GM21367 (cell line): Measurements from ENCODE around the gene RBM10.

Experiments used
- ATAC-seq: cut with Tn5 transposase; IDR thresholded peaks from one replicate; pipeline ENCODE4 v1.9.1; 2021; ENCODE audit not compliant: unreplicated experiment

The RBM10 gene

DNA sequence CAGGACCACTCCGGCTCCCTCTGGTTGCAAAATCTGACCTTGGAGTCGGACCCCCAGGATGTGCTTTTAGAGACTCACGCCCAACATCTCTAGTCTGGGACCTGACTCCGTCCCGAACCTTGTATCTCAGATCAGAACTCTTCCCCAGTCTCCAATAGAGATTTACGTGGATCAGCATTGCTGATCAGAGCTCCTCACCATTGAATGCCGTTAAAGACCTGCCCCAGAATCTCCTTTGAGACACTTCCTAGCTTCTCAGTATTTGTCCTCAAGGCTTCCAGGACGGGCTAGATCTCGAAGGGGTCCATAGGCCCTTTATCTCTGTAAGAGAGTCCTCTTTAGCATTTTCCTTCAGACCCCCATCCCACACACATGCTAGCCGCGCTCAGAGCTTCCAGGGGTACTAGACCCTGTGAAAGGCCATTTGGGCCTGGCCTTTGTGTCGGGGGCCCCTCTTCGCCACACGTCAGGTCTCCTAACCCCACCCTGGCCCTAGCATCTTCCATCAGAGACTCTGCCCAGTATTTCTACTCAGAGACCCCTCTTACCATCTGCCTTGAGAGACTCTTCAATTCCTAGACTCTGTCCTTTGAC lies 49.3 kb downstream of the RBM10 start:
- ATAC-seq = no peak

DNA sequence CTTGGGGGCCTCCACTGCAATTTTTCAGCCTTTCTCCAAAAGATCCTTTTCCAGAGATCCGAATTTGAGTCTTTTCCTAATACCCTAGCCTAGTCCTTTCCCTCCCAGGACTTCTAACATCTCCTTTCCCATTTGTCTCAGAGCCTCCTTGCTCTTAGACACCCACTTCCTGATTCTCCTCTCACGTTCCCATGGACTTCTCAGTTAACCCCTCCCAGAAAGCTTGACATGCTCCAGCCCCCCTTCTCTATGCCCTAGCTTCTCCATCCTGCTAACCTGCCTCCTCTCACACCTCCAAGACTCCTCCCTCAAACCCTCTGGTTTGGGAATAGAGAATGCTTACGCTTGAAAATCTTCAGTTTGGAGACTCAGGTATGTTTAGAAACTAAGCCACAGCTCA lies 51.1 kb downstream of the RBM10 start:
- no peak for ATAC-seq

DNA sequence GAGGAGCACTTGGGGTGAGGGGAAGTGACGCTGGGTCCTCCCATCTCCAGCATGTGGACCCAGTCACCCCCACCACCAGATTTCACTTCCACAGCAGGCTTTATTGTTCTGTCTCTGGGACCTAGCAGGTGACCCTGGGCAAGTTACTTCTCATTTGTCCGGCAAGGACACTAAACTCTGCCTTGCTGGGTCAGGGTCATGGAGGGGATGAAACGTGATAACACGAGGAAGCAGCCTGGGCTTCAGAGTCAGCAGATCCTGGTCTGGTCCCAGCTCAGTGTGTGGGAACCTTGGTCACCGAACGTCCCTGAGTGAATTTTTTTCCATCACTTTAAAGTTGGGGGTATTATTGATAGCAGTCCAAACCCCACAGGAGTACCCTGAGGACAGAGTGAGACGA lies 52.5 kb downstream of the RBM10 start:
- ATAC-seq = no peak

DNA sequence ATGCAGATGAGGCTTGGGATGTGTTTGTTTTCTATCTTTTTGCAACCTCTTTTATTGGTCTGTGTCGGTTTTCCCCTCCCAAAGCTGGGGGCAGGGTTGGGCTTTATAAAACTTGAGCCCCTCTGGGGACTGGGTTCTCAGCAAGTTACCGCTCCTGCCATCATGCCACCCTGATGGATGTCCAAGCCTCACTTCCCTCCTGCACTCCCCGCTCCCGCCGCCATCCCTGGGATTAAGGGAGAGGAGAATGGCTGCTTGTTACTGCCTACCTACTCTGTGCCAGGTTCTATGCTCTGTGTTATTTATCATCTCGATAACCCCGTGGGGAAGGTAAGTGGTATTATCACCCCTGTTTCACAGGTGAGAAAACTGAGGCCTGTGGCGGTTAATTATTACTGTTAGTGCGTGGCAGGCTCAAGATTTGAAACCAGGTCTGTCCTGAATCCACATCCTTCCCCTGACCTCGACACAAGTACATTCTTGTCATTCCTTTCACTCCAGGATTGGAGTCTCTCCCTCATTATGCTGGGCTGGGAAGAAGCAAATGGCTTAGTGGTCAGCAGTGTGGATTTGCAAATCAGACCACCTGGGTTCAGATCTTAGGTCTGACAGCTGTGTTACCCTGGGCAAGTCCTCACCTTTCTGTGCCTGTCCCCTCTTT lies 53.1 kb downstream of the RBM10 start:
- ATAC-seq = no peak

DNA sequence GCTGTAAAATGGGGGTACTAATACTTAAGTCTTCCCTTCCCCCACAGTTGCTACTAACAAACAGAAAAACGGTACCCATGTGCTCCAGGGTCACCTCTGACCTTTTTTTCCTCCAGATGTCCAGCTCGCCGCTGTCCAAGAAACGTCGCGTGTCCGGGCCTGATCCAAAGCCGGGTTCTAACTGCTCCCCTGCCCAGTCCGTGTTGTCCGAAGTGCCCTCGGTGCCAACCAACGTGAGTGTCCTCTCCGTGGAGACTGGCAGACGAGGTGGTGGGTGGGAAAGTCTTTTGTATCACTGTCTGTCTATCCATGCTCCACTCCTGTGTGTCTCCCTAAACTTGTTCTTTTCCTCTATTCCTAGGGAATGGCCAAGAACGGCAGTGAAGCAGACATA lies 53.7 kb downstream of the RBM10 start:
- ATAC-seq = no peak

DNA sequence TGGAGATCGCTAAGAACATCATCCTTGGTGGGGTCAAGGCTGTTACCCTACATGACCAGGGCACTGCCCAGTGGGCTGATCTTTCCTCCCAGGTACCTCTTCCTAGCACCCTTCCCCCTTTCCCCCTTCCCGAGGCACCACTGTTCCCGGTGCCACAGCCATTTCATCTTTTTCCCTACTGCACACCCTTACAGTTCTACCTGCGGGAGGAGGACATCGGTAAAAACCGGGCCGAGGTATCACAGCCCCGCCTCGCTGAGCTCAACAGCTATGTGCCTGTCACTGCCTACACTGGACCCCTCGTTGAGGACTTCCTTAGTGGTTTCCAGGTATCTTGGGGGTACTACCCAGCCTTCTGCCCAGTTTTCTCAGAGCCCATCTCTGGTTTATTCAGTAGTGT lies 54.3 kb downstream of the RBM10 start:
- no peak for ATAC-seq

DNA sequence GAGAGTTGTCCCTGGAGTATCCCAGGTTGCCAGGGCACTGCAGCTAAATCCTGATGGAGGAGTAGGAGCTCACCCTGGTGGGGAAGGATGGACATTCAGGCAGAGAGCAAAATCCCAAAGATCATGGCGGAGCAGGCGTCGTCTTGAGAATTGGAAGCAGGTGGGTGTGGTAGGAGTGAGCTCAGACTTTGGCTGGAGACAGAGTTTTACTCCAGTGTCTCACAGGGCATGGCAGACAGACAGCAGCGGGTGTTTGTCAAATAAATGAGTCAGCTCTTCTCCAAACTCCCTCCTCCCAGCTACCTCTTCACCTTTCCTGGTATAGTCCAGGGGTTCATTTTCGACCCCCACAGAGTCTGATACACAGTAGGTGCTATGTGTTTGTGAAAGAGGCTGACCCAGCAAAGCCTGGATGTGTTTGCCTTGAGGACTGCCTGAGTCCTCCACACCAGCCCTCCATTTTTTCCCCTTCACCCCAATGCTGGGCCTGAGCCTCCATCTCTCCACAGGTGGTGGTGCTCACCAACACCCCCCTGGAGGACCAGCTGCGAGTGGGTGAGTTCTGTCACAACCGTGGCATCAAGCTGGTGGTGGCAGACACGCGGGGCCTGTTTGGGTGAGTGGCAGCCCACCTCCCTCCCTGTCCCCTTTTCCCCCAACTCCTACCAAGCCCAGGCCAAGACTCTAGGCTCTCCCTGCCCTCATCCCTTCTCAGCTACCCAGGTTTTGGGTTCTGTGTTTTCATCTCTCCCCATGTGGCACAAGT lies 55.5 kb downstream of the RBM10 start:
- ATAC-seq = no peak

DNA sequence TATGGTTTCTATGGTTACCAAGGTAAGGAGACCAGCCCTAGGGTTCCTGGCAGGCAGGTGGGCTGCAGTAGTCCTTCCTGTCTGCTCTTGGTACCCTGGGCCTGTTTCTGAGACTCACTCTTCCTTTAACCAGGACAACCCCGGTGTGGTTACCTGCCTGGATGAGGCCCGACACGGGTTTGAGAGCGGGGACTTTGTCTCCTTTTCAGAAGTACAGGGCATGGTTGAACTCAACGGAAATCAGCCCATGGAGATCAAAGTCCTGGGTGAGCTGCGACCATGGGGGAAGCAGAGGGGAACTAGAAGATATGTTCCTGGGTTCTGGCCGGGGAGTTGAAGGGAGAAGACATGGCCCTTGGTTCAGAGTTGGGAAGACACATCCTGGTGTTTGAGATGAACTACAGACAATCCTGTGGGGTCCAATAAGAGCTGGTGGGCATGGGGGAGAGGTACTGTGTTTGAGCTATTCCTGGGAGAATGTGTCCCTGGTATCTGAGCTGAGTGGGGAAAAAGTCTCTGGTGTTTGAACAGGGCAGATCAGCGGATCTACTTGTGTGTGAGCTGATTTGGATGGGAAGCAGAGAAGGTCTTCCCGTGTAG lies 56.4 kb downstream of the RBM10 start:
- ATAC-seq = no peak

DNA sequence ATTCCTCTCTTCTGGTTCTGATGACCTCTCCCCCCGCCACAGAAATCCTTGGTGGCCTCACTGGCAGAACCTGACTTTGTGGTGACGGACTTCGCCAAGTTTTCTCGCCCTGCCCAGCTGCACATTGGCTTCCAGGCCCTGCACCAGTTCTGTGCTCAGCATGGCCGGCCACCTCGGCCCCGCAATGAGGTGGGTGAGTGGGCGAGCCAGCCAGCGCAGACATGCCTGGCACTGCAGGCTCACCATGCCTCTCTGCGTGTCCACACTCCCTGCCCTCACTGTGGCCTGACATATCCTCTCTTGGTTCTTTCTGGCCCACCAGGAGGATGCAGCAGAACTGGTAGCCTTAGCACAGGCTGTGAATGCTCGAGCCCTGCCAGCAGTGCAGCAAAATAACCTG lies 57.3 kb downstream of the RBM10 start:
- ATAC-seq = no peak

DNA sequence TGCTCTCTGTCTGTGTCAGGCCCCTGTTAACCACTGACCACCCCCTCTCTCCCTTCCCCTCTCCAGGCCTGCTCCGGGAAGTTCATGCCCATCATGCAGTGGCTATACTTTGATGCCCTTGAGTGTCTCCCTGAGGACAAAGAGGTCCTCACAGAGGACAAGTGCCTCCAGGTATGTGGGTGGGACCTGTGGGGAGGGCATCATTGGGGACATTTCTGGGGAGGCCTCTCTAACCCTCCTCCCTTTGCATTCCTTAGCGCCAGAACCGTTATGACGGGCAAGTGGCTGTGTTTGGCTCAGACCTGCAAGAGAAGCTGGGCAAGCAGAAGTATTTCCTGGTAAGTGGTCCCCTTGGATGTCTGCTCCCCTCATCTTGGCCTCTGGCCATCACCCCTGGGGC lies 57.9 kb downstream of the RBM10 start:
- ATAC-seq = no peak

DNA sequence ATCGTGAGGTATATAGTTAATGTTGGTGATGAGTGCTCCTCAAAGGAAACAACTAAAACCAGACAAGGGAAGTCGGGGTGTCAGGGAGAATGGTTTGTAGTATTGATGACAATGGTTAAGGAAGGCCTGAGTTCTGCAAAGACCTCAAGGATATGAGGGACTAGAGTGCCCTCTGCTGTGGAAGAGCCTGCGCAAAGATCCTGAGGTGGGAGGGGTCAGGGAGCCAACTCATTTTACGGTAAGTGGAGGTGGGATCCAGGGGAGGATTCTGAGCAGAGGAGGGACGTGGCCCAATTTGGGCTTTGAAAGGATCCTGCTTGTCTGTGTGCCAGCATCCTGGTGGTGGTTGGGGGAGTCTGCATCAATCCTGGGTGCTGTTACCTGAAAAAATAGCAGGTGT lies 59.9 kb downstream of the RBM10 start:
- ATAC-seq = no peak

DNA sequence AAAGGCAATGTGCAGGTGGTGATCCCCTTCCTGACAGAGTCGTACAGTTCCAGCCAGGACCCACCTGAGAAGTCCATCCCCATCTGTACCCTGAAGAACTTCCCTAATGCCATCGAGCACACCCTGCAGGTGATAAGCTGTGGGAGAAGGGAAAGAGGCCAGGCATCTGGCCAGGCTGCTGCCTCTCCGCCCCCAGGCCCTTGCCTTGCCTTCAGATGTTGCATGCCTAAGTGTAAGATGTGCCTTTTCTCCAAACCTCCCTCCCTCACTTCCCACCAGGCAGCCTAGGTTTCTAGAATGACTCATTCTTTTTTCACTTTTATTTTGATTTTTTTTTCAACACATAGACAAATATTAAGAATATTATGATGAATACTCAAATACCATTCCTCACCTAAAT lies 61.3 kb downstream of the RBM10 start:
- ATAC-seq = no peak

DNA sequence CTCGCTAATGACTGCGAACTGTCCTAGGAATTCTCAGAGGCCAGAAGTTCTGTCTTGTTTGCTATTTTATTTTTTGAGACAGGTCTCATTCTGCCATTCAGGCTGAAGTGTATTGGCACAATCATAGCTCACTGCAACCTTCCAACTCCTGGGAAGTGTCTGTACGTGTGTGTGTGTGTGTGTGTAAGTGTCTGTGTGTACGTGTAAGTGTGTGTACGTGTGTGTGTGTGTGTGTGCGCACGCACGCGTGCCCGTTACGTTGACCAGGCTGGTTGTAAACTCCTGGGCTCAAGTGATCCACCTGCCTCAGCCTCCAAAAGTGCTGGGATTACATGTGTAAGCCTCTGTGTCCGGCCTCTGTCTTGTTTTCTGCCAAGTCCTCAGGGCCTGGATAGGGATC lies 63.1 kb downstream of the RBM10 start:
- no peak for ATAC-seq

DNA sequence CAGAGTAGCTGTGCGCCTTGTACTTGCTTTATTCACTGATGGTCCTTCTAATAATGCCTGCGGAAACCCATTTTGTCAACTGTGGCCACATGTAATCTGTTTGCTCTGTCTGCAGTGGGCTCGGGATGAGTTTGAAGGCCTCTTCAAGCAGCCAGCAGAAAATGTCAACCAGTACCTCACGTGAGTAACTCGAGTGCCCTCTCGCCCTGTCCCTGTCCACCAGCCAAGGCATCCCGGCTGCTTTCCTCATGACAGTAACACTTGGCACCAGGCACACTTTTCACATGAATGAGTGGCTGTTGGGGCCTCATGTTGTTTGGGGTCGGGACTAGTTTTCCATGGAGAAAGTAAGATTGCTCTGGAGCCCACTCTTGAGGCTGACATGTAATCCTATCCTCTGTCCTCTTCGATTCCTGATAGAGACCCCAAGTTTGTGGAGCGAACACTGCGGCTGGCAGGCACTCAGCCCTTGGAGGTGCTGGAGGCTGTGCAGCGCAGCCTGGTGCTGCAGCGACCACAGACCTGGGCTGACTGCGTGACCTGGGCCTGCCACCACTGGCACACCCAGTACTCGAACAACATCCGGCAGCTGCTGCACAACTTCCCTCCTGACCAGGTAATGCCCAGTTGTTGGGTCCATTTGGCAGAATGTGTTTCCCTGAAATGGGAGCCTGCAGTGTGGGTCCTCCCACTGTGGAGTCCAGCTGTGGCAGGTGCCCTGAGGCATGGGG lies 64.7 kb downstream of the RBM10 start:
- ATAC-seq = no peak

DNA sequence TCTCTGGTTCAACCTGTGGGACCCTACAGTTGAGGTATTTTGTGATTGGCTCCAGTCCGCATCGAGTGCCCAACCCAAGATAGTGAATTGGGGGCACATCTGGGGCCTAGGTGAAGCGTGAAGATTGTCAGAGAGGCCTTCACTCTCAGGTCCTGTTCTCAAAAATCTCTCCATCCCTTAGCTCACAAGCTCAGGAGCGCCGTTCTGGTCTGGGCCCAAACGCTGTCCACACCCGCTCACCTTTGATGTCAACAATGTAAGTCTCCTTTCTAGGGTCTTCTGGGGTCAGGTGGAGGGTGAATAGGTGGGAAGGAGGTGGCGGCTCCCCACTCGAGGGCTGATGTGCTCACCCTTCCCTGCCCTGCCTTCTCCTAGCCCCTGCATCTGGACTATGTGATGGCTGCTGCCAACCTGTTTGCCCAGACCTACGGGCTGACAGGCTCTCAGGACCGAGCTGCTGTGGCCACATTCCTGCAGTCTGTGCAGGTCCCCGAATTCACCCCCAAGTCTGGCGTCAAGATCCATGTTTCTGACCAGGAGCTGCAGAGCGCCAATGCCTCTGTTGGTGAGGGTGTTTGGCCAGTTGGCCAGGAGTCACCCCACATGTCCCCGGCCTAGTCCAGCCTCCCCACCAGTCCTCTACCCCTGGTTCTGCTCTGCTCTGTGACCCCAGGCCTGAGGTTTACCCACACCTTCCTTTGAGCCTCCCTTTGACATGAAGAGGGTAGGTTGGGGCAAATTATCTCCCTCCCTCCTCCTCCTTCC lies 65.8 kb downstream of the RBM10 start:
- ATAC-seq = no peak

DNA sequence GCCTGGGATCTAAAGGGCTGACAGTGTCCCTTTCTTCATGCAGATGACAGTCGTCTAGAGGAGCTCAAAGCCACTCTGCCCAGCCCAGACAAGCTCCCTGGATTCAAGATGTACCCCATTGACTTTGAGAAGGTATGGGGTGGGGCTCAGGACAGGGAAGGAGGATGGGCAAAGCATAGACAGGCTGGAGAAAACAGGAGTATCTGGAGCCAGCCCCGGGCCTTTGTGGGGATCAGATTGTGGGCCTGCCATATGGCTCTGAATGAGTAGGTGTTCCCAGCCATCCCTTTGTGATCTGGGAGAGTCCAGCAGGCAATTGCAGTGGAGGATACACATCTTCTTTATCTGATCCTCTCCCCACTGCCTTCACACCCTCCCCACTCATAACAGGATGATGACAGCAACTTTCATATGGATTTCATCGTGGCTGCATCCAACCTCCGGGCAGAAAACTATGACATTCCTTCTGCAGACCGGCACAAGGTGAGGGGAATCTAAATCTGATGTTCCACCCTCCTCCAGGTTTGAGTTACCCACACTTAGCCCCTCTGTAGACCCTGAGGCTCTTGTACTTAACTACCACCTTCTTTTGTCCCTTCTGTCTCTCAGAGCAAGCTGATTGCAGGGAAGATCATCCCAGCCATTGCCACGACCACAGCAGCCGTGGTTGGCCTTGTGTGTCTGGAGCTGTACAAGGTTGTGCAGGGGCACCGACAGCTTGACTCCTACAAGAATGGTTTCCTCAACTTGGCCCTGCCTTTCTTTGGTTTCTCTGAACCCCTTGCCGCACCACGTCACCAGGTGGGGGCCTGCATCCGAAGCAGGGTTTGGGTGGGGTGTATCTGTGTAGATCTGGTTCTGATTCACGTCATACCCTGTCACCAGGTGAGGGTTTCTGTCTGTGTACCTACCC lies 67.6 kb downstream of the RBM10 start:
- no peak for ATAC-seq

DNA sequence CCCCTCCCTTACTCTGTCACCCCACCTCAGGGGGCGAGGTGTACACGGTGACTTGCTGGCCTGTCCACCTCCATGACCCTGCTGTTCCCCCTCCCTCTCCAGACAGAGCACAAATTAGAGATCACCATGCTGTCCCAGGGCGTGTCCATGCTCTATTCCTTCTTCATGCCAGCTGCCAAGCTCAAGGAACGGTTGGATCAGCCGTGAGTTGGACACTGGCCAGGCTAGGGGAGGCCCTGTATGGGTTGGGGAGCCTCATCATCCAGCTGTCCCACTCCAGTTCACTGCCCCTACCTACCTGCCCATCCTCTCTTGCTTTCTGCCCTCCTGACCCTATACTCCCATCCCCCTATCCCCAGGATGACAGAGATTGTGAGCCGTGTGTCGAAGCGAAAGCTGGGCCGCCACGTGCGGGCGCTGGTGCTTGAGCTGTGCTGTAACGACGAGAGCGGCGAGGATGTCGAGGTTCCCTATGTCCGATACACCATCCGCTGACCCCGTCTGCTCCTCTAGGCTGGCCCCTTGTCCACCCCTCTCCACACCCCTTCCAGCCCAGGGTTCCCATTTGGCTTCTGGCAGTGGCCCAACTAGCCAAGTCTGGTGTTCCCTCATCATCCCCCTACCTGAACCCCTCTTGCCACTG lies 69.5 kb downstream of the RBM10 start:
- no peak for ATAC-seq

DNA sequence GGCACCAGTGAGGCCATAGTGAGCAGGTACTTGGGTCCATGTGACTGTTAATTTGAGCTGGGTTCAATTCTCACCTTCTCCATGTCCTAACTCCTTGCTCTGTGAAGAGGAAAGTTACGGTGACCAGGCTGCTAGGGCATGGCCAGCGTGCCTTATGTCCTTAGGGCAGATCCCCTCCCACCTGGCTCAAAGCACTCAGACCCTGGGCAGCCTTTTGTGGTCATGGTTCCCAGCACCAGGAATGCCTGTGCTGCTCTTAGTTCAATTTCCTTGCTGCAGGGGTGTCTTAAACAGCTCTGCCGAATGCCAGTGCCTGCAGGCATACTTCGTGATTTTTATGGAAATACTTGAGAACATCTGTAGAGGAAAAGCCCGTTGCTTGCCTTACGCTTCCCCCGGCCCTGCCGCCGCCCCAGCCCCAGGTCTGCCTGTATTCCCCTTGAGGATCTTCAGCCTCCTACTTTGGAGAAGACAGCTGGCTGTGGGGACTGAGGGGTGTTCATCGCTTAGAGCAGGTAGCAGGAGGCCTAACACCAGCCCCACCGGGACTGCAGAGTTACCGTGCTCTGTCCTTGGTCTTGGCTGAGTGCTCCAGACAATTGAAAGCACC lies 70.4 kb downstream of the RBM10 start:
- ATAC-seq = no peak
